HCT116 (cell line): ENCODE measurements around the gene LDAH. TPM values are rescaled to one million over a fixed set of nuclear protein-coding genes. Genes with fewer than 3 reads are reported as not detected.
A peak's percentile ranks its signal among the peaks of the same experiment; 100 is the strongest.

ENCODE experiments used
- ATAC-seq: fragments of 200-7000 bp; cut with Tn5 transposase; 2 replicates; pipeline ENCODE4 v1.9.1; 2020; ENCODE audit warnings: mild to moderate bottlenecking, moderate library complexity
- BruUV-seq: library from RNA; stranded (reverse); fragments of 400-500 nt; replicated peaks from 2 replicates; lab custom pipeline; 2021; lab: Mats Ljungman, UMichigan
- CTCF ChIA-PET: fragments of 300-600 bp; sonication (Branson Sonifier 250); formaldehyde crosslinking; loops from one replicate; lab custom pipeline; 2021; ENCODE audit warnings: antibody characterized with exemption; lab: Charles Lee
- POLR2A ChIA-PET: fragments of 300-600, 350-600 bp; sonication (Branson Sonifier 250); formaldehyde crosslinking; loops from one replicate; lab custom pipeline; 2021; ENCODE audit warnings: antibody characterized with exemption; lab: Charles Lee
- RAD21 ChIA-PET, 2 experiments: fragments of 300-600 bp; sonication (Branson Sonifier 250); formaldehyde crosslinking; loops; one replicate each; lab custom pipeline; 2023; ENCODE audit warnings: low total read pairs in 2 of 2; ENCODE audit not compliant: uncharacterized antibody in 2 of 2, unreplicated experiment in 2 of 2, low non-redundant PET in 1 of 2; lab: Charles Lee
- DNase-seq: peaks from one replicate; pipeline ENCODE4 v3.0.0-alpha.2; 2010; ENCODE audit warnings: low read depth, low spot score
- H2AFZ ChIP-seq: fragments of 200-600 bp; shearing (Covaris generic), sonication (generic); 2 replicates; pipeline ENCODE4 v1.6.1; 2017; ENCODE audit warnings: low read depth, mixed run types, mixed read lengths, antibody characterized with exemption, low read length; ENCODE audit not compliant: poor library complexity, severe bottlenecking
- H3K27ac ChIP-seq: 2 replicates; pipeline ENCODE4 v1.5.1; 2012; ENCODE audit warnings: low read depth, low read length
- H3K27me3 ChIP-seq: fragments of 200-600 bp; sonication (generic); 2 replicates; pipeline ENCODE4 v1.6.1; 2016; ENCODE audit warnings: mixed run types, low read length, mixed read lengths; ENCODE audit not compliant: insufficient read depth
- H3K36me3 ChIP-seq, 2 experiments: fragments of 200-500 bp in 1 of 2; fragments of 200-600 bp in 1 of 2; sonication (Bioruptor generic) in 1 of 2; sonication (generic) in 1 of 2; 2 replicates each; pipeline versions ENCODE4 v1.5.1 to v1.6.1; 2014 to 2016; ENCODE audit warnings: low read length in 2 of 2, inconsistent platforms in 1 of 2, mixed read lengths in 1 of 2, mixed run types in 1 of 2; ENCODE audit not compliant: insufficient read depth in 2 of 2, control insufficient read depth in 1 of 2
- H3K4me1 ChIP-seq, 2 experiments: fragments of 200-600 bp in 1 of 2; sonication (generic) in 1 of 2; 2 replicates each; pipeline versions ENCODE4 v1.5.1 to v1.6.1; 2012 to 2017; ENCODE audit warnings: low read length in 2 of 2, inconsistent platforms in 1 of 2, mild to moderate bottlenecking in 1 of 2, mixed read lengths in 1 of 2, mixed run types in 1 of 2, moderate library complexity in 1 of 2; ENCODE audit not compliant: insufficient read depth in 2 of 2, control insufficient read depth in 1 of 2
- H3K4me2 ChIP-seq: fragments of 200-600 bp; sonication (generic); 2 replicates; pipeline ENCODE4 v1.6.1; 2017; ENCODE audit warnings: mixed run types, low read length, mixed read lengths
- H3K4me3 ChIP-seq, 2 experiments: fragments of 200-600 bp in 1 of 2; sonication (generic) in 1 of 2; replicated peaks in 1 of 2; 2 replicates each; pipeline ENCODE4 v1.5.1; 2011 to 2016; ENCODE audit warnings: low read length in 2 of 2, control low read depth in 1 of 2, low read depth in 1 of 2, mild to moderate bottlenecking in 1 of 2, mixed read lengths in 1 of 2, mixed run types in 1 of 2
- H3K79me2 ChIP-seq: fragments of 200-600 bp; sonication (generic); 2 replicates; pipeline ENCODE4 v1.6.1; 2017; ENCODE audit warnings: mild to moderate bottlenecking, mixed run types, low read length, moderate library complexity, mixed read lengths; ENCODE audit not compliant: insufficient read depth
- H3K9ac ChIP-seq: fragments of 200-600 bp; sonication (generic); 2 replicates; pipeline ENCODE4 v1.6.1; 2016; ENCODE audit warnings: low read length, mixed read lengths
- H3K9me2 ChIP-seq: fragments of 200-600 bp; sonication (generic), shearing (Covaris generic); 2 replicates; pipeline ENCODE4 v1.6.1; 2017; ENCODE audit warnings: mixed run types, mild to moderate bottlenecking, moderate library complexity; ENCODE audit not compliant: insufficient read depth
- H3K9me3 ChIP-seq, 2 experiments: fragments of 200-500 bp in 1 of 2; fragments of 200-600 bp in 1 of 2; sonication (Bioruptor generic) in 1 of 2; sonication (generic) in 1 of 2; 2 replicates each; pipeline ENCODE4 v1.6.1; 2014 to 2017; ENCODE audit warnings: low read length in 2 of 2, mixed read lengths in 2 of 2, inconsistent platforms in 1 of 2, low read depth in 1 of 2, mild to moderate bottlenecking in 1 of 2, mixed run types in 1 of 2, moderate library complexity in 1 of 2; ENCODE audit not compliant: control insufficient read depth in 1 of 2, insufficient read depth in 1 of 2
- H4K20me1 ChIP-seq: fragments of 200-600 bp; sonication (generic), shearing (Covaris generic); 2 replicates; pipeline ENCODE4 v1.6.1; 2017; ENCODE audit warnings: mixed run types, mild to moderate bottlenecking, moderate library complexity; ENCODE audit not compliant: insufficient read depth
- CBX3 ChIP-seq: IDR thresholded peaks from 2 replicates; pipeline ENCODE4 v1.6.1; 2012; ENCODE audit warnings: low read depth
- CEBPB ChIP-seq: IDR thresholded peaks from 2 replicates; pipeline ENCODE4 v1.6.1; 2012; ENCODE audit warnings: low read depth
- CTCF ChIP-seq, 3 experiments: fragments of 200-600 bp in 1 of 3; sonication (generic) in 1 of 3; IDR thresholded peaks in 2 of 3; conservative IDR thresholded peaks in 1 of 3; 2 replicates each; pipeline ENCODE4 v1.5.1; 2012 to 2017; ENCODE audit warnings: low read depth in 2 of 3, low read length in 2 of 3, antibody characterized with exemption in 1 of 3, borderline replicate concordance in 1 of 3, control low read depth in 1 of 3, mild to moderate bottlenecking in 1 of 3, mixed read lengths in 1 of 3, mixed run types in 1 of 3, moderate library complexity in 1 of 3; ENCODE audit not compliant: insufficient read depth in 1 of 3
- EGR1 ChIP-seq: IDR thresholded peaks from 2 replicates; pipeline ENCODE4 v1.6.1; 2012; ENCODE audit warnings: low read depth
- ELF1 ChIP-seq: IDR thresholded peaks from 2 replicates; pipeline ENCODE4 v1.6.1; 2012; ENCODE audit warnings: low read depth, borderline replicate concordance
- EZH2 ChIP-seq: fragments of 200-600 bp; sonication (generic); IDR thresholded peaks from 2 replicates; pipeline ENCODE4 v1.6.1; 2017; ENCODE audit warnings: antibody characterized with exemption, mixed run types
- EZH2phosphoT487 ChIP-seq: fragments of 200-600 bp; IDR thresholded peaks from 2 replicates; pipeline ENCODE4 v1.6.1; 2018; ENCODE audit warnings: antibody characterized with exemption, borderline replicate concordance
- JUND ChIP-seq: IDR thresholded peaks from 2 replicates; pipeline ENCODE4 v1.6.1; 2012
- POLR2AphosphoS5 ChIP-seq: IDR thresholded peaks from 2 replicates; pipeline ENCODE4 v1.6.1; 2011; ENCODE audit warnings: mild to moderate bottlenecking, low read depth, low read length, moderate library complexity
- RAD21 ChIP-seq: IDR thresholded peaks from 2 replicates; pipeline ENCODE4 v1.6.1; 2012; ENCODE audit warnings: low read depth, mild to moderate bottlenecking
- REST ChIP-seq: IDR thresholded peaks from 2 replicates; pipeline ENCODE4 v1.6.1; 2012; ENCODE audit warnings: low read depth
- SIN3A ChIP-seq: IDR thresholded peaks from 2 replicates; pipeline ENCODE4 v1.6.1; 2012; ENCODE audit warnings: low read depth
- SRF ChIP-seq: IDR thresholded peaks from 2 replicates; pipeline ENCODE4 v1.6.1; 2012; ENCODE audit warnings: low read depth
- TCF7L2 ChIP-seq: IDR thresholded peaks from 2 replicates; pipeline ENCODE4 v1.7.0; 2011; ENCODE audit warnings: borderline replicate concordance, inconsistent platforms; ENCODE audit not compliant: insufficient read depth, insufficient read length; ENCODE audit errors: extremely low read depth
- YY1 ChIP-seq: IDR thresholded peaks from 2 replicates; pipeline ENCODE4 v1.6.1; 2011; ENCODE audit warnings: low read length, low read depth, moderate library complexity, mild to moderate bottlenecking; ENCODE audit not compliant: insufficient replicate concordance; ENCODE audit errors: extremely low read depth
- ZFX ChIP-seq: fragments of 450-650 bp; IDR thresholded peaks from 2 replicates; pipeline ENCODE4 v1.6.1; 2017
- intact Hi-C: fragments of 100-400 bp; cut with micrococcal nuclease; formaldehyde crosslinking; loops from 2 replicates; pipeline ENCODE4 v1.10.0; 2022
- total RNA-seq: library from RNA; stranded (reverse); gene quantifications from one replicate; pipeline ENCODE4 v1.2.1, GENCODE V29; 2021; ENCODE audit not compliant: unreplicated experiment
- TF ChIP-seq, protein P1 (sequence below): IDR thresholded peaks from 2 replicates; pipeline ENCODE4 v1.6.1; 2012
- TF ChIP-seq, protein P2 (sequence below): IDR thresholded peaks from 2 replicates; pipeline ENCODE4 v1.6.1; 2011; ENCODE audit warnings: mild to moderate bottlenecking, low read length, moderate library complexity; ENCODE audit not compliant: insufficient replicate concordance; ENCODE audit errors: extremely low read depth
- TF ChIP-seq, protein P3 (sequence below): IDR thresholded peaks from 2 replicates; pipeline ENCODE4 v1.6.1; 2012

LDAH gene
- total RNA-seq, 1 experiment from 2014 or later, result 25.7 TPM

- Histone ChIP-seq H3K36me3 (0 out of 4 replicates have a peak, but pooled peaks cover 0 to 4% of the 10 kb centered on the region in 2 experiments), H3K4me1 (no peaks in the 10 kb centered on the region), H3K79me2 (no peaks in the 10 kb centered on the region), H3K4me2 (no peak overlapping the region), H3K27ac (no peak overlapping the region), H3K9me3 (no peaks in the 10 kb centered on the region), H3K4me3 (no peak overlapping the region), H3K27me3 (no peaks in the 10 kb centered on the region), H4K20me1 (no peaks in the 10 kb centered on the region), H3K9ac (no peak overlapping the region), H2AFZ (no peak overlapping the region), H3K9me2 (no peaks in the 10 kb centered on the region)
- CTCF ChIA-PET, result no interaction called here
- RAD21 ChIA-PET, result no interaction called here
- intact Hi-C loops, result no loop called here
- BruUV-seq, result TSS peak; percentile 15
- POLR2A ChIA-PET, result interaction anchor here (0.6 kb wide), 1 partner anchor 163 kb away, joined by 3 read pairs; no protein-coding TSS in a partner anchor
- no peak for ATAC-seq
- no peak for DNase-seq
- TF ChIP-seq YY1 (no peak), EZH2 (no peak), TCF7L2 (no peak), RAD21 (no peak), ELF1 (no peak), CTCF (IDR thresholded peaks at IDR 0.05 in 2 of 3, conservative IDR thresholded peaks at IDR 0.05 in 1 of 3; ENCODE audit: borderline replicate concordance in 1 of 3, insufficient read depth in 1 of 3, low read depth in 2 of 3, low read length in 2 of 3) (no peak), JUND (no peak), POLR2AphosphoS5 (no peak), SIN3A (no peak), CEBPB (no peak), SRF (no peak), ZFX (no peak), EZH2phosphoT487 (no peak), REST (no peak), EGR1 (no peak), CBX3 (no peak)
- TF ChIP-seq, protein P1, sequence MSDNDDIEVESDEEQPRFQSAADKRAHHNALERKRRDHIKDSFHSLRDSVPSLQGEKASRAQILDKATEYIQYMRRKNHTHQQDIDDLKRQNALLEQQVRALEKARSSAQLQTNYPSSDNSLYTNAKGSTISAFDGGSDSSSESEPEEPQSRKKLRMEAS, result no peak
- TF ChIP-seq, protein P2, sequence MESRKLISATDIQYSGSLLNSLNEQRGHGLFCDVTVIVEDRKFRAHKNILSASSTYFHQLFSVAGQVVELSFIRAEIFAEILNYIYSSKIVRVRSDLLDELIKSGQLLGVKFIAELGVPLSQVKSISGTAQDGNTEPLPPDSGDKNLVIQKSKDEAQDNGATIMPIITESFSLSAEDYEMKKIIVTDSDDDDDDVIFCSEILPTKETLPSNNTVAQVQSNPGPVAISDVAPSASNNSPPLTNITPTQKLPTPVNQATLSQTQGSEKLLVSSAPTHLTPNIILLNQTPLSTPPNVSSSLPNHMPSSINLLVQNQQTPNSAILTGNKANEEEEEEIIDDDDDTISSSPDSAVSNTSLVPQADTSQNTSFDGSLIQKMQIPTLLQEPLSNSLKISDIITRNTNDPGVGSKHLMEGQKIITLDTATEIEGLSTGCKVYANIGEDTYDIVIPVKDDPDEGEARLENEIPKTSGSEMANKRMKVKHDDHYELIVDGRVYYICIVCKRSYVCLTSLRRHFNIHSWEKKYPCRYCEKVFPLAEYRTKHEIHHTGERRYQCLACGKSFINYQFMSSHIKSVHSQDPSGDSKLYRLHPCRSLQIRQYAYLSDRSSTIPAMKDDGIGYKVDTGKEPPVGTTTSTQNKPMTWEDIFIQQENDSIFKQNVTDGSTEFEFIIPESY, result no peak
- TF ChIP-seq, protein P3, sequence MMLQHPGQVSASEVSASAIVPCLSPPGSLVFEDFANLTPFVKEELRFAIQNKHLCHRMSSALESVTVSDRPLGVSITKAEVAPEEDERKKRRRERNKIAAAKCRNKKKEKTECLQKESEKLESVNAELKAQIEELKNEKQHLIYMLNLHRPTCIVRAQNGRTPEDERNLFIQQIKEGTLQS, result no peak
These were observed 125.5 kb downstream of the LDAH start for GRCh38 chr2:20697322-20697934.
